Glomerular visceral epithelial cell (primary cell): ENCODE results near the gene LRRC59.

Experiments
- DNase-seq: peaks from one replicate; pipeline ENCODE4 v3.0.0-alpha.2; 2016; ENCODE audit errors: extremely low spot score

The LRRC59 gene

GRCh38 chr17:50361561-50362480, 35.5 kb downstream of the LRRC59 start:
- peak; percentile 63 for DNase-seq

GRCh38 chr17:50360486-50361115, 36.7 kb downstream of the LRRC59 start:
- no peak for DNase-seq

GRCh38 chr17:50359998-50360461, 37.3 kb downstream of the LRRC59 start:
- no peak for DNase-seq

- no peak for DNase-seq
Observed at GRCh38 chr17:50359005-50359699, 38.2 kb downstream of the LRRC59 start.

- no peak for DNase-seq
Observed at GRCh38 chr17:50358177-50358576, 39.1 kb downstream of the LRRC59 start.

GRCh38 chr17:50356892-50357510, 40.3 kb downstream of the LRRC59 start:
- DNase-seq = no peak

GRCh38 chr17:50356418-50356817, 40.9 kb downstream of the LRRC59 start:
- DNase-seq = no peak

GRCh38 chr17:50355701-50356341, 41.5 kb downstream of the LRRC59 start:
- DNase-seq = no peak

GRCh38 chr17:50355336-50355700, 42.0 kb downstream of the LRRC59 start:
- no peak for DNase-seq

- no peak for DNase-seq
Observed at GRCh38 chr17:50354776-50355175, 42.5 kb downstream of the LRRC59 start.

- no peak for DNase-seq
Observed at GRCh38 chr17:50354198-50354597, 43.1 kb downstream of the LRRC59 start.

- no peak for DNase-seq
Observed at GRCh38 chr17:50353600-50354195, 43.6 kb downstream of the LRRC59 start.

GRCh38 chr17:50352693-50353599, 44.4 kb downstream of the LRRC59 start:
- no peak for DNase-seq

- no peak for DNase-seq
Observed at GRCh38 chr17:50352072-50352692, 45.1 kb downstream of the LRRC59 start.

- DNase-seq = no peak
Observed at GRCh38 chr17:50350733-50351132, 46.6 kb downstream of the LRRC59 start.

- no peak for DNase-seq
Observed at GRCh38 chr17:50349243-50349600, 48.1 kb downstream of the LRRC59 start.

- peak; percentile 56 for DNase-seq
Observed at GRCh38 chr17:50348522-50349242, 48.6 kb downstream of the LRRC59 start.

- no peak for DNase-seq
Observed at GRCh38 chr17:50347894-50348291, 49.4 kb downstream of the LRRC59 start.
